GM18499 (cell line): ENCODE data around the gene RALGAPA1.
A peak's percentile ranks its signal among the peaks of the same experiment; 100 is the strongest.

Experiments
- ATAC-seq: cut with Tn5 transposase; IDR thresholded peaks from one replicate; pipeline ENCODE4 v1.9.1; 2021; ENCODE audit warnings: moderate number of reproducible peaks; ENCODE audit not compliant: insufficient read depth, unreplicated experiment

Gene RALGAPA1

DNA sequence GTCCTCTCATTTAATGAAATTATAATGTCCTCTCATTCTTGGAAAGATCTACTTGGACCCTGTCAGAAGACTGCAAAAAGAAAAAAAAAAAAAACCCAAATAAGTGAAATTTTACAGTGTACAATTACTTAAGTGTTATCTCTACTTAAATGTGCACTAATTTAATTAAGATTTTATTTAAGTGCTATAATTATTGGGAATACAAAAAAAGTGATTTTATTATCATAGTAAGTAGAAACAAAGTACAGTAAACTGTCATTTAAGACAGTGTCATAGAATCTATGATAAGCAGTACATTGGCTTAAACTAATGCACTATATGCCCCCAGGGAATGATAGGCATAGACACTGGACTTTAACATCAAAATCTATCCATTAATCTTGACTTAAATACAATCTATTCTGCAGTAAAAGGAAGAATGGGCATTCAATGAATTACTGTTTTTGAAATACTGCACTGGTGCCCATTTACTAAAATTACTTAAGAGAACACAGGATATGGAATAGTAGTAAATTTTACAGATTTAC lies 251.8 kb downstream of the RALGAPA1 start:
- ATAC-seq, result no peak

GRCh38 chr14:35556548-35556947 lies 252.5 kb downstream of the RALGAPA1 start:
- no peak for ATAC-seq

DNA sequence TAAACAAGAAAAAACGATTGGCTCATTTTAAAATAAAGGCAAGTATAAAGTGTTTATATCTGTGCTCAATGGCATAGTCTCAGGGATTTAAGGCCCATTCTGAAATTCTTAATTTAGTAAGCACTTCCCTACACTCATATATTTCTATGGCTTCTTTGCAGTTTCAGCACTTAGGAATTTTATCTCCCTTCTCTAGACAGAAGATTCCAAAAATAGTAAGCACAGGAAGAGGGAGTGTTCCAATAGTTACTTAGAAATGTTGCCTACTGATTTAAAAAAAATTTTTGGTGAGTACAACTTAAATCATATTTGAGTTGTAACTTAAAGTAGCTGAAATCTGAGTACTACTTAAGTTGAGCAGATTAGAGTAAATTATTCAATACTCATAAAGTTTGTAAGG lies 255.3 kb downstream of the RALGAPA1 start:
- ATAC-seq, result no peak

DNA sequence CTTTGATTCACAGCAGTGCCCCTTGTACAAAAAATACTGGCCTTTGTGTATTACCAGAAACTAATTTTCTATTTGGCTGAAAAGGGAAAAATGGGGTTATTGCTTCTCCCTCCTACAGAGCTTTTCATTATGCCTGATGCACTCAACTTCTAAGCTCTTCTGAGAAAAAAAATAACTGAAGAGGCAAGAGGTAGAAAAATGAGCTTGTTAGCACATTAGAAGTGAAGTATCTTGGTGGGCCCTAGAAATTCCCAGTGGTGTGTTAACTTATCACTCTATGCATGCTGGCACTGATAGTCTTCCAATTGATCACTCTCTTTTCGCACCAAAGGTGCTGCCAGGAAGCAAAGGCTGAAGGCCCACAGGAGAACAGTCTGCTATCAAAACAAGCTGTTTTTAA lies 258.0 kb downstream of the RALGAPA1 start:
- ATAC-seq, result no peak

GRCh38 chr14:35549551-35549950 lies 259.5 kb downstream of the RALGAPA1 start:
- no peak for ATAC-seq

DNA sequence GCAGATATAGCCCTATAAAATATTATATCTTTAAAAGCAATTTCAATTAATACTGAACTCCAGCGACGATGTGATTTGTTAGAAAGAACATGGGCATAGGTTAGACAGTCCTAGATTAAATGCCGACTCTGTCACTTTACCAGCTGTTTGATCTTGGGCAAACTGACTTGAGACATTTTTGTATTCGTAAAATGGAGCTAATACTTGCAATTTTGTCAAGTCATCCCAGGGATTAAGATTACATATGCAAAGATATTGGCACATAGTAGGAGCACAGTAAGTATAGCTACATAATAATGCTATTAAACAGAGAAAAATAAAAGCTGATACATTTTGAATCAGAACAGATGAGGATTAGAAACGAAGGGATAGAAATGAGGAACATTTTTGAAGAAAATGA lies 266.1 kb downstream of the RALGAPA1 start:
- no peak for ATAC-seq

DNA sequence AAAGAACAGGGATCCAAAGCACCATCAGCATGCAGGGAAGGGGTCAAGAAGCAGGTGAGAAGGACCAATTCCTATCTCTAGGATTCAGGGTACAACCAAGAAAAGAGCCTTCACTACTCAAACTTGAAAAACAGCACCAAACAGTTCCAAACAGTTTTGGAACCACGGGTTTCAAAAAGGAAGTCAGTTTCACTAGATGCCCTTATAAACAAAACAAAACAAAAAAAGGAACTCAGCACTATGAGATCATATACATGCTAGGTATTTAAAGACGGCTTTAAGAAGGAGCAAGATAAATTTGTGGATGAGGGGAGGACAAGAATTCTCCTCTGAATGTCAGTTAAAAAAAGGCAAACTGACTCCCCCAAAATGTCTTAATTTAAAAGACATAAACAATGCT lies 269.1 kb downstream of the RALGAPA1 start:
- ATAC-seq, result no peak

DNA sequence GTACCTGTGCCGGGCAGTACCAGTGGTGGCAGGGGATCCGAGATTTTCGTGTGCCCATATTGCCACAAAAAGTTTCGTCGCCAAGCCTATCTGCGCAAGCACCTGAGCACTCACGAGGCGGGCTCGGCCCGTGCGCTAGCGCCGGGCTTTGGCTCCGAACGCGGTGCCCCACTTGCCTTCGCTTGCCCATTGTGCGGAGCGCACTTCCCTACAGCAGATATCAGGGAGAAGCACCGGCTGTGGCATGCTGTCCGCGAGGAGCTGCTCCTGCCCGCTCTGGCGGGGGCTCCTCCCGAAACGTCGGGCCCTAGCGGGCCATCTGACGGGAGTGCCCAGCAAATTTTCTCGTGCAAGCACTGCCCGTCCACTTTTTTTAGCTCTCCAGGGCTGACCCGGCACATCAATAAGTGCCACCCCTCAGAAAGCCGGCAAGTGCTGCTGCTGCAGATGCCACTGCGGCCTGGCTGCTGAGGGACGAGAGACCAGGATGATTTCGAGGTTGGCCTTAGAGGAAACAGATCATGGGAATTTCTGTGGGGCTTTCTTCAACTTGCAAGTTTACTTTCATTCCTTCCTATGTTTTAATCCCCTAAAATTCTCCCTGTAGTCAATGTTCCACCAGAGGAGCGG lies 273.5 kb downstream of the RALGAPA1 start:
- ATAC-seq, result no peak

DNA sequence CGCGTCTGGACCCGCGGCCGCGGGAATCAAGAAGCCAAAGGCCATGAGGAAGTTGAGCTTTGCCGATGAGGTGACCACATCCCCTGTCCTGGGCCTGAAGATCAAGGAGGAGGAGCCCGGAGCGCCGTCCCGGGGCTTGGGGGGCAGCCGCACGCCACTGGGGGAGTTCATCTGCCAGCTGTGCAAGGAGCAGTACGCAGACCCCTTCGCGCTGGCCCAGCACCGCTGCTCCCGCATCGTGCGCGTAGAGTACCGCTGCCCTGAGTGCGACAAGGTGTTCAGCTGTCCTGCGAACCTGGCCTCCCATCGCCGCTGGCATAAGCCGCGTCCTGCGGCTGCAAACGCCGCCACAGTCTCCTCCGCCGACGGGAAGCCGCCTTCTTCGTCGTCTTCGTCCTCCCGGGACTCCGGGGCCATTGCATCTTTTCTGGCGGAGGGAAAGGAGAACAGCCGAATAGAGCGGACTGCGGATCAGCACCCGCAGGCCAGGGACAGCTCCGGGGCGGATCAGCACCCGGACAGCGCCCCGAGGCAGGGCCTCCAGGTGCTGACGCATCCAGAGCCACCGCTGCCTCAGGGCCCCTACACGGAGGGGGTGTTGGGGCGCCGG lies 274.1 kb downstream of the RALGAPA1 start:
- ATAC-seq, result no peak

DNA sequence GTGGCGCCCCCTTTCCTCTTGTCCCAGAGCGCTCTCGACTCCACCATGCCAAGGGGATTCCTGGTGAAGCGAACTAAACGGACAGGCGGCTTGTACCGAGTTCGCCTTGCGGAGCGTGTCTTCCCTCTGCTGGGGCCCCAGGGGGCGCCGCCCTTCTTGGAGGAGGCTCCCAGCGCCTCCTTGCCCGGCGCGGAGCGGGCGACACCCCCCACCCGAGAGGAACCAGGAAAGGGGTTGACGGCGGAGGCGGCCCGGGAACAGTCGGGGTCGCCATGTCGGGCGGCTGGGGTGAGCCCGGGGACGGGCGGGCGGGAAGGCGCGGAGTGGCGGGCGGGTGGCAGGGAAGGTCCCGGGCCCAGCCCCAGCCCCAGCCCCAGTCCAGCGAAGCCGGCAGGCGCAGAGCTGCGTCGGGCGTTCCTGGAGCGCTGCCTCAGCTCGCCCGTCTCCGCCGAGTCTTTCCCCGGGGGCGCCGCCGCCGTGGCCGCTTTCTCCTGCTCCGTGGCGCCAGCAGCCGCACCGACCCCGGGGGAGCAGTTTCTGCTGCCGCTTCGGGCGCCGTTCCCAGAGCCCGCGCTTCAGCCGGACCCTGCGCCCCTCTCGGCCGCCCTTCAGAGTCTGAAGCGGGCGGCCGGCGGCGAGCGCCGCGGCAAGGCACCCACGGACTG lies 274.8 kb downstream of the RALGAPA1 start:
- ATAC-seq, result no peak

DNA sequence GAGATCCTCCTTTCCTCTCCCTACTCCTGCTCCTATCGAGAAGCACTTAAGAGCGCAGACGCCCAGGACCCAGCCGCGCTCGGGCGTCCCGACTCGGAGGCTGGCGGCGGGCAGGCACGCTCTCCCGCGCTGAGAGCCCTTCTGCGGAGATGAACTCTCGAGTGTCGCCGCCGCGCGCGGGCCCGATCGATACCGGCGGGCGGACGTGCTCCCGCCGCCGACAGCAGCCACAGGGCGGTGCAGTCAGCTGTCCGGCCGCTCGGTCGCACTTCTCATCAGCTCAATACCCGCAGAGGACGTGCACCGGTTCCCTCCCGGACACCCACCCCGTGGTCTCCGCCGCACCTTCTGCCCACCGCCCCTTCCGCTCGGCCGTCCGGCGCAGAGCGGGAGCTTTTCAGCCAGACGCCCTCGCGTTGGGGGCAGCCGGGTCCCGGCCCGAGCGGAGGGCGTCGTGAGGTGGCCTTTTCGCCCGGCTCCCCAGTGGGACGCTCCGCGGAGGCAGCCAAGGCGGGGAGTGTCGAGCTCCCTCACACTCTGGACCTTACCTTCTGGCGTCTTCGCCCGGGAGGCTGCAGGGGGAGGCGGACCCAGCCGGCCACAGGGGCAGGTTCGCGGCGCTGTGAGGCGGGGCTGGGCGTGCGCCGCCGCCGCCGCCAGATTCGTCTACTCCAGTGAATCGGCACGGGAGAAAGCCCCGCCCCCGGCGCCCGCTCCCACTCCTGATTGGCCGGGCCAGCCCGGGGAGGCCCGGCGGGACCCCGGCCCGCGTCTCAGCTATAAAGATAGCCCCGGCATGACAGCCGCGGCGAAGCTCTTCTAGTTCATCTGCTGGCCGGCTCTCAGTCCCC lies 275.5 kb downstream of the RALGAPA1 start, which contains the start of gene INSM2:
INSM2 (plus strand) TSS at position 808 of the 851 bp plus-strand sequence. CDS start 89 bp downstream, outside the sequence.
- ATAC-seq, result peak; percentile 46

GRCh38 chr14:35532783-35533356 lies 276.2 kb downstream of the RALGAPA1 start:
- no peak for ATAC-seq

- ATAC-seq, result no peak
These were observed 276.9 kb downstream of the RALGAPA1 start for GRCh38 chr14:35531960-35532747.

GRCh38 chr14:35526962-35527361 lies 282.1 kb downstream of the RALGAPA1 start:
- ATAC-seq, result no peak

- no peak for ATAC-seq
These were observed 283.4 kb downstream of the RALGAPA1 start for GRCh38 chr14:35525695-35526094.

- ATAC-seq, result no peak
These were observed 289.1 kb downstream of the RALGAPA1 start for GRCh38 chr14:35519986-35520385.

GRCh38 chr14:35515916-35516315 lies 293.2 kb downstream of the RALGAPA1 start:
- no peak for ATAC-seq

- ATAC-seq, result no peak
These were observed 296.3 kb downstream of the RALGAPA1 start for GRCh38 chr14:35512765-35513164.

DNA sequence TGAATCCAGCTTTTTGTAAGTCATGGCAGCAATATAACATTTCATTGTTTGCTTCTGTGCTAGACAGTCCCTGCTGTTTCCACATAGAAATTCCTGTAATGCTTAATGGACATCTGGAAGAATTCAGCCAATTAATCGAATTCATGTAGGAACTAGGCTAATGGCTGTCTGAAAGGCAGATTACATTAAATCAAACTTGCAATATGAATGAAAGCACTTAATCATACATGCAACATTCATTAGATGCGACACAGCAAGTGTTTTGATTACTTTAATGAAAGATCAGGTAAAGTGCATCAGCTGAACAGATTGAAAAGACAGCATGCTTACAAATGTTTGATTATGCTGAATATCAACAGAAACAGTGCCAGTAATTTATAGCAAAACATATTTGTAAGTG lies 299.2 kb downstream of the RALGAPA1 start:
- ATAC-seq, result no peak
